Esophagus (tissue), 2 donors: ENCODE data around the gene ZFP91. TPM values are rescaled to one million over a fixed set of nuclear protein-coding genes. Genes with fewer than 3 reads are reported as not detected.

Source experiments
- H3K27ac ChIP-seq, 2 donors: one replicate each; pipeline ENCODE4 v1.5.1; 2013; ENCODE audit warnings: low read depth in 2 of 2, mild to moderate bottlenecking in 2 of 2, inconsistent platforms in 1 of 2, low read length in 1 of 2, moderate library complexity in 1 of 2
- H3K27me3 ChIP-seq, 2 donors: one replicate each; pipeline ENCODE4 v1.6.1; 2013; ENCODE audit warnings: low read length in 2 of 2, control low read depth in 1 of 2, mild to moderate bottlenecking in 1 of 2; ENCODE audit not compliant: insufficient read depth in 2 of 2, control insufficient read depth in 1 of 2
- H3K36me3 ChIP-seq, 2 donors: one replicate each; pipeline ENCODE4 v1.6.1; 2013; ENCODE audit warnings: low read length in 1 of 2; ENCODE audit not compliant: control insufficient read depth in 2 of 2, insufficient read depth in 2 of 2
- H3K4me1 ChIP-seq, 2 donors: one replicate each; pipeline ENCODE4 v1.6.1; 2013; ENCODE audit warnings: low read length in 1 of 2; ENCODE audit not compliant: control insufficient read depth in 2 of 2, insufficient read depth in 2 of 2
- H3K4me3 ChIP-seq, 2 donors: one replicate each; pipeline ENCODE4 v1.5.1; 2013; ENCODE audit warnings: low read length in 2 of 2, mild to moderate bottlenecking in 2 of 2, low read depth in 1 of 2, moderate library complexity in 1 of 2
- H3K9me3 ChIP-seq, 2 donors: one replicate each; pipeline ENCODE4 v1.6.1; 2013; ENCODE audit warnings: mild to moderate bottlenecking in 2 of 2, low read depth in 1 of 2, low read length in 1 of 2, moderate library complexity in 1 of 2; ENCODE audit not compliant: control insufficient read depth in 2 of 2, insufficient read depth in 1 of 2
- WGBS, 2 donors: extraction: QIAGEN DNeasy Blood & Tissue Kit; methylation state at CpG; one replicate each; pipeline ENCODE4 v1.1.7; 2013; 5-methylcytosine and 5-hydroxymethylcytosine counted together
- polyA plus RNA-seq, 2 donors: library from polyadenylated mRNA; stranded (reverse); fragments of 200-250 nt; gene quantifications; one replicate each; pipeline ENCODE4 v1.2.3, GENCODE V29; 2013
- donor health status: healthy with polysubstance abuse.
- donor health status: Bipolar disorder and iron deficiency.

Gene ZFP91
- polyA plus RNA-seq, 2 donors: 7.4 to 15.5 TPM

DNA sequence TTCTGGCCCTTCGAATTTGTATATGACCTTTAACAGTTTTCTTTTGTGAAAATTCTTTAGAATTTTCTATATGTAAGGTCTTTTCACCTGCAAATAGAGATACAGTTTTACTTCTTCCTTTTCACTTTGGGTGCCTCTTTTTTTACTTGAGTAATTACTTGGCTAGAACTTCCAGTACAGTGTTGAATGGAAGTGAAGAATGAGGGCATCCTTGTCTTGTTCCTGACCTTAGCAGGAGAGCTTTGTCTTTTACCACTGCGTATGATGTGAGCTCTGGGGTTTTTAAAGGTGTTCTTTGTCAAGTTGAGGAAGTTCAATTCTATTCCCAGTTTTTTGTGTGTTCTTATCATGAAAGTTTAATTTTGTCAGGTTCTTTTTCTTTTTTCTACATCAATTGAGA, 21.6 kb downstream of the ZFP91 start:
- H3K4me1 ChIP-seq: no peaks in the 10 kb centered on the region
- no peak overlapping the region for H3K27ac ChIP-seq
- 89 to 90% methylated on average over 2 of the region's 2 CpGs for WGBS, 2 donors
- H3K27me3 ChIP-seq: no peaks in the 10 kb centered on the region
- no peak overlapping the region for H3K4me3 ChIP-seq
- H3K9me3 ChIP-seq: no peaks in the 10 kb centered on the region
- H3K36me3 ChIP-seq: no peaks in the 10 kb centered on the region

DNA sequence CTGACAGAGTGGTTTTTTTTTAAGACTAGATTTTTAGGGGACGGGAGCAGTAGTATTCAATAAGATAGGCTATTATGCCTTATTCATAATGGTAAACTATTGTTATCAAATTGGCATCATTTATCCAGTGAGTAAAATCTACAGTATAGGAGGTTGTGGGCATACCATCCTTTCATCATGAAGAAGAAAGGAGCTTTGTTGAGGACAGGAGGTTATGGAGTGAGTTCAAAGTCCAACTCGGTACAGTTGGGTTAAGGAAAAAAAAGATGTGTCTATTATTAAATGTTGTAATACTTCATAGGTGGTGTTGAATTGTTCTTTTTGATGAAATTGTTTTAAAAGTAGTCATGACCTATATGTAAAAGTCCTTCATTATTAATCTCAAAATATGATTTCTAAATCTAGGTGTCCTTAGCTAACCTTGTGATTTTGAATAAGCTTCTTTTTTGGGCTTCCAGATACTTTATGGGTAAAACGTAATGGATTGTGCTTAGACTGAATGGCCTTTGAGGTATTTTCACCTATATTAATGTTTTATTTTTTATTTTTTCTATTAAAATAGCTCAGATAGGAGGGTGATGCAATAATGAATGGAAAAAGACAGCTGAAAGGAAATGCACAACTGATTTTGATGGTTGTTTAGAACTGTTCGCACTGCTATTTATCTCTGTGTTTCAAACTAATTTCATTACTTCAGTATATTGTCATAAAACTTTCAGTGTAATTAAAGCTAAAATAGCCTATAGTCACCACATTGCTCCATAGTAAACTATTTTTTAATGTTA, 28.3 kb downstream of the ZFP91 start:
- Histone ChIP-seq H3K4me3 (no peak overlapping the region), H3K4me1 (no peaks in the 10 kb centered on the region), H3K9me3 (no peaks in the 10 kb centered on the region), H3K27me3 (no peaks in the 10 kb centered on the region), H3K27ac (no peak overlapping the region), H3K36me3 (peaks cover 0 to 2% of the 10 kb centered on the region in 2 donors)
- 80 to 86% methylated on average over 4 of the region's 4 CpGs for WGBS, 2 donors

DNA sequence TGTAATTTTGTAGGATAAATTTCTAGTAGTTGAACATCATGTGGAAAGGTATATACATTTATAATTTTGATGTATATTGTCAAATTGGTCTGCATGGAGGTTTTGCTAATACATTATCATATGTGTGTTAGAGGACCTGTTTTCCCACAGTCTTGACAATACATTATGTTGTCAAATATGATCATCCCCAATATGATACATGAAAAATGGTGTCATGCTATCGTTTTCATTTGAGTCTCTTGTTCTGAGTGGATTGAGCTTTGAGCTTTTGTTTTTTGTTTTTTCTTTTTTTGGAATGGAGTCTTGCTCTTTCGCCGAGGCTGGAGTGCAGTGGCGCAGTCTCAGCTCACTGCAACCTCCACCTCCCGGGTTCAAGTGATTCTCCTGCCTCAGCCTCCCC, 29.5 kb downstream of the ZFP91 start:
- WGBS, 2 donors: 86 to 93% methylated on average over 5 of the region's 5 CpGs
- Histone ChIP-seq H3K4me1 (no peaks in the 10 kb centered on the region), H3K4me3 (no peak overlapping the region), H3K9me3 (no peaks in the 10 kb centered on the region), H3K27ac (no peak overlapping the region), H3K36me3 (peaks cover 2 to 4% of the 10 kb centered on the region in 2 donors), H3K27me3 (no peaks in the 10 kb centered on the region)

DNA sequence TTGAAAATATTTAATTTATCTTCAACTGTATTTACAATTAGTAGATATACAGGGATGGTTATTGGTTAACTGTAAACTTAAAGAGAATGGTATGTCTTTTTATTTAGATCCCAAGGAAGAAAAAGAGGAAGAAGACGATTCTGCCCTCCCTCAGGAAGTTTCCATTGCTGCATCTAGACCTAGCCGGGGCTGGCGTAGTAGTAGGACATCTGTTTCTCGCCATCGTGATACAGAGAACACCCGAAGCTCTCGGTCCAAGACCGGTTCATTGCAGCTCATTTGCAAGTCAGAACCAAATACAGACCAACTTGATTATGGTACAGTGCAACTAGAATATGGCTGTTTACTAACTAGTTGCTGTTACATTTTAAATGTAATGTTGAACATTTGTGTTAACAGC, 30.9 kb downstream of the ZFP91 start:
- WGBS, 2 donors: 87 to 88% methylated on average over 8 of the region's 8 CpGs
- Histone ChIP-seq H3K27me3 (no peaks in the 10 kb centered on the region), H3K9me3 (no peaks in the 10 kb centered on the region), H3K4me3 (no peak overlapping the region), H3K27ac (no peak overlapping the region), H3K4me1 (no peaks in the 10 kb centered on the region), H3K36me3 (peaks cover 5 to 6% of the 10 kb centered on the region in 2 donors)

DNA sequence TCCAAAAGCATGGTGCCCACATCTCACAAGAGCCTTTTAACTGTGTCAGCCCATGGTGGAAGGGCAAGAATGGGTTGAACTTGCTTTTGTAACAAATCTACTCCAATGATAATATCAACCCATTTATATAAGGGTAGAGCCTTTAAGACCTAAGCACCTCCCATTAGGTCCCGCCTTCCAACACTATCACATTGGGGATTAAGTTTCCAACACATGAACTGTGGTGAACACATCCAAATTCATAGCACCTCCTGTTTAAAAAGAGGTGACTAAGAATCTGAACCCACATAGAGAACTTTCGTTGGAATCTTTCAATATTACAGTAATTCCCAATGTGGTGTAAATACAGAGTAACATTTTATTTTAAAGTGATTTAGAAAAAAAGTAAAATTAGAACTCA, 34.4 kb downstream of the ZFP91 start:
- Histone ChIP-seq H3K27me3 (no peaks in the 10 kb centered on the region), H3K36me3 (peaks cover 15 to 16% of the 10 kb centered on the region in 2 donors), H3K27ac (no peak overlapping the region), H3K4me3 (no peak overlapping the region), H3K9me3 (no peaks in the 10 kb centered on the region), H3K4me1 (no peaks in the 10 kb centered on the region)
- 87 to 94% methylated on average over 2 of the region's 2 CpGs for WGBS, 2 donors

DNA sequence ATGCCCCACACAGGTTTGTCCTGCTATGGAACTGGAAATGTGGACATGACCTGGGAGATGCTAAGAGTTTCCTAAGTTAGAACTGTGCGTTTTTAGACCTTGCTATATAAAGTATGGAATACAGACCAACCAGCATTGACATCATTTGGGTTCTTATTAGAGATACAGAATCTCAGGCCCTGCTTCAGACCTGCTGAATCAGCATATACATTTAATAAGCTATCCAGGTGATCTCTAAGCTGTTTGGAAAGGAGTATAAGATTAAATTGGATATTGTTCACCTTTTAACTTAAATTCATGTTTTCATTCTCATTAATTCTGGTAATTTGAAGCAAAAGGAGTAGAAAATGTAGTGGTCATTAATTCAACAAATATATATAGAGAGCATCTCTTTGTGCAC, 36.7 kb downstream of the ZFP91 start:
- no peaks in the 10 kb centered on the region for H3K27me3 ChIP-seq
- H3K36me3 ChIP-seq: peaks cover 14 to 15% of the 10 kb centered on the region in 2 donors
- H3K9me3 ChIP-seq: no peaks in the 10 kb centered on the region
- no peak overlapping the region for H3K27ac ChIP-seq
- H3K4me3 ChIP-seq: no peak overlapping the region
- 93 to 95% methylated on average over 1 of the region's 1 CpG for WGBS, 2 donors
- no peaks in the 10 kb centered on the region for H3K4me1 ChIP-seq

DNA sequence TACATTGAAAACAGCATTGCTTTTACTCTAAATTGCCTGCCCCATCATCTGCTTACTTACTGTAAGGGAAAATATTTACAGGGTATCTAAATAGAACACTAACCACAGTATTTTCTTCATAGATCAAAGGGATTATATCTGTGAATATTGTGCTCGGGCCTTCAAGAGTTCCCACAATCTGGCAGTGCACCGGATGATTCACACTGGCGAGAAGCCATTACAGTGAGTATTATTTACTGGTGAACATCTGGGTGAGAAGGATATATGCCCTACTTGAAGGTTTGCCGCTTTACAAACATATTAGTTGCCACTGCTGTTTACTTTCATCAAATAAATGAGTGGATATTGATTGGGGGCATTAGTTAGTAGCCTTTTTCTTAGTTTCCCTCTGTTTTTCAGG, 37.7 kb downstream of the ZFP91 start:
- Histone ChIP-seq H3K27ac (no peak overlapping the region), H3K4me1 (no peaks in the 10 kb centered on the region), H3K36me3 (peaks cover 14 to 15% of the 10 kb centered on the region in 2 donors), H3K4me3 (no peak overlapping the region), H3K9me3 (no peaks in the 10 kb centered on the region), H3K27me3 (no peaks in the 10 kb centered on the region)
- WGBS, 2 donors: 30 to 37% methylated on average over 4 of the region's 4 CpGs

DNA sequence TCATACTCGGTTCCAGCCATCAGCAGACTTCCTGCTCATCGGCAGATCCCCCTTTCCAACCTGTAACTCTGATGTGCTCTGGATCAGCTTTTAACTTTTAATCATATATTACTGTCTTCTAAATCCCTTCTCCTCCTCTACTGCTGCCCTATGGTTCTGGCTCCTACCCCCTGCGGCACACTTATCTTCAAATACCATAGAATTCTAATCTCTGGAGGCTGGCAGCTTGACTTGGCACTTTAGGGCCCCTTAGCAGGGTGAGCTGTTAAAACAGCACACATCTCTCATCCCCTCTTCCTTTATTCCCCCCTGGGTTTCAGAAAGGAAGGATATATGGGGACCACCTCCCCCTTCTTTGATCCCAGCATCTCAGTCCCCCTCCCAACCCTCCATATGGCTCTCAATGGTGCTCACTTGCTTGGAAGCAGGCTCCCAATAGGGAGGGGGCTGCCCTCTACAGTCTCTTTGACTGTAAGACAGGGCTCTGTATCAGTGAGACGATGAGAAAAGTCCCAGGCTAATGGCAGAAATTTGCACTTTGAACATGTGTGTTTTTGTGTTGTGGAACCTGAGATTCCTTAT, 39.2 kb downstream of the ZFP91 start:
- Histone ChIP-seq H3K4me1 (no peaks in the 10 kb centered on the region), H3K27ac (no peak overlapping the region), H3K4me3 (no peak overlapping the region), H3K36me3 (peaks cover 14 to 19% of the 10 kb centered on the region in 2 donors), H3K9me3 (no peaks in the 10 kb centered on the region), H3K27me3 (no peaks in the 10 kb centered on the region)
- 76 to 90% methylated on average over 4 of the region's 4 CpGs for WGBS, 2 donors

DNA sequence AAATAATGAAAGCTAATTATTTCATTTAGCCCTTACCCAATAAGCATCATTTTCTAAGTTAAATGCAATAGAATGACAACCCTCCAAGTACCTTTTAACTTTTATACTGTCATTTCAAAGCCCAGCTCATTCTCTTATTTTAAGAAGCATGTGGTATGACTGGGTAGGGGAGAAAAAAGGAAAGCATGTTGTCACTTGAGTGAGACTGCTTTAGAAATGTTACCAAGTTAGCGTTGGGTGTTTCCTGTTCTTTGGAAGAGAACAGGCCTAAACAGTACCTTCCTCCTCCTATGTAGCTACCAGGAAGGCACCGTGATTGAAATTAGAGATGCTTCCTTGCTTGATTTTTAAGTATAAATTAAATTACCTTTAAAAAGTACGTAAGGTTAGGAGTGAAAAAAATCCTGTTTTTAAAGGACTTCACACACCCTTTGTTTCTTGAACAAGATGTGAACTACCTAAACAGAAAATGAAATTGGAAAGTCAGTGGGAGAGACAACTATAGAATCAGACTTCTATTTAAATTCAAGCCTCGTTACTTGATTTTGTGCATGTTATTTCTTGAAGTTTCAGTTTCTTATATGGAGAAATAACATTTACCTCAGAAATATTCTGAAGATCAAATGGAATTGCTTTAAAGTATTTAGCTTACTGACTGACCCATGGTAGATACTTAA, 42.9 kb downstream of the ZFP91 start:
- H3K36me3 ChIP-seq: peaks cover 16 to 22% of the 10 kb centered on the region in 2 donors
- H3K4me1 ChIP-seq: no peaks in the 10 kb centered on the region
- H3K9me3 ChIP-seq: no peaks in the 10 kb centered on the region
- no peak overlapping the region for H3K27ac ChIP-seq
- H3K27me3 ChIP-seq: no peaks in the 10 kb centered on the region
- H3K4me3 ChIP-seq: no peak overlapping the region
- 63 to 68% methylated on average over 4 of the region's 4 CpGs for WGBS, 2 donors
